Left ventricle myocardium inferior (tissue), 1 donor: ENCODE data around the gene CACFD1. TPM values are rescaled to one million over a fixed set of nuclear protein-coding genes. Genes with fewer than 3 reads are reported as not detected.

Experiments used
- DNase-seq: peaks from one replicate; pipeline ENCODE4 v3.0.0-alpha.2; 2020
- H3K27ac ChIP-seq: fragments of 200-600 bp; replicated peaks from 2 replicates; pipeline ENCODE4 v1.8.0; 2021
- H3K27me3 ChIP-seq: fragments of 200-600 bp; 2 replicates; pipeline ENCODE4 v1.8.0; 2021; ENCODE audit warnings: low read depth
- H3K36me3 ChIP-seq: fragments of 200-600 bp; 2 replicates; pipeline ENCODE4 v1.8.0; 2021
- H3K4me1 ChIP-seq: fragments of 200-600 bp; 2 replicates; pipeline ENCODE4 v1.8.0; 2021
- H3K4me3 ChIP-seq: fragments of 200-600 bp; 2 replicates; pipeline ENCODE4 v1.8.0; 2021; ENCODE audit warnings: mild to moderate bottlenecking, moderate library complexity
- H3K9me3 ChIP-seq: fragments of 200-600 bp; replicated peaks from 2 replicates; pipeline ENCODE4 v1.8.0; 2021
- CTCF ChIP-seq: fragments of 200-600 bp; IDR thresholded peaks from 2 replicates; pipeline ENCODE4 v1.8.0; 2021; ENCODE audit warnings: antibody characterized with exemption, mild to moderate bottlenecking, borderline replicate concordance
- intact Hi-C: fragments of 100-400 bp; cut with micrococcal nuclease; formaldehyde crosslinking; loops from one replicate; pipeline ENCODE4 v1.11.0; 2022
- total RNA-seq: library from RNA; stranded (reverse); fragmentation: NEBNext Ultra II Directional; extraction: Animal tissue kit (Norgen Biotek cat#: 25700); gene quantifications from one replicate; pipeline ENCODE4 v1.2.1, GENCODE V29; 2021
- donor health status: DM: no; HTN: yes; CAD: no; lungs with severe emphysema.

CACFD1 gene
- total RNA-seq, 1 donor from 2014 or later: 11.5 TPM

GRCh38 chr9:133490865-133491655 is 31.3 kb downstream of the CACFD1 start:
- DNase-seq: no peak
- H3K4me1 ChIP-seq: peaks cover 17% of the 10 kb centered on the region
- H3K27me3 ChIP-seq: peaks cover 12% of the 10 kb centered on the region
- H3K4me3 ChIP-seq: no peak overlapping the region
- H3K9me3 ChIP-seq: no peaks in the 10 kb centered on the region
- H3K27ac ChIP-seq: no peak overlapping the region
- no peak for TF ChIP-seq CTCF
- H3K36me3 ChIP-seq: no peaks in the 10 kb centered on the region
- intact Hi-C loops: no loop called here

GRCh38 chr9:133491656-133491925 is 31.8 kb downstream of the CACFD1 start:
- Histone ChIP-seq H3K9me3 (no peaks in the 10 kb centered on the region), H3K27me3 (peaks cover 16% of the 10 kb centered on the region), H3K36me3 (no peaks in the 10 kb centered on the region), H3K27ac (no peak overlapping the region), H3K4me3 (no peak overlapping the region), H3K4me1 (peaks cover 17% of the 10 kb centered on the region)
- no peak for DNase-seq
- intact Hi-C loops: no loop called here
- TF ChIP-seq CTCF: no peak

GRCh38 chr9:133492061-133493021 is 32.6 kb downstream of the CACFD1 start:
- no peak for TF ChIP-seq CTCF
- no peak for DNase-seq
- H3K27me3 ChIP-seq: peaks cover 22% of the 10 kb centered on the region
- H3K27ac ChIP-seq: peak overlapping the region; percentile 58
- no peak overlapping the region for H3K4me3 ChIP-seq
- no peaks in the 10 kb centered on the region for H3K36me3 ChIP-seq
- intact Hi-C loops: no loop called here
- no peaks in the 10 kb centered on the region for H3K9me3 ChIP-seq
- peaks cover 17% of the 10 kb centered on the region for H3K4me1 ChIP-seq

GRCh38 chr9:133493428-133493827 is 33.6 kb downstream of the CACFD1 start:
- Histone ChIP-seq H3K4me1 (peaks cover 18% of the 10 kb centered on the region), H3K27ac (no peak overlapping the region), H3K36me3 (no peaks in the 10 kb centered on the region), H3K27me3 (peaks cover 19% of the 10 kb centered on the region), H3K9me3 (no peaks in the 10 kb centered on the region), H3K4me3 (no peak overlapping the region)
- TF ChIP-seq CTCF: no peak
- intact Hi-C loops: no loop called here
- no peak for DNase-seq

- no peak for TF ChIP-seq CTCF
- intact Hi-C loops: no loop called here
- no peak for DNase-seq
- peaks cover 24% of the 10 kb centered on the region for H3K4me1 ChIP-seq
- no peak overlapping the region for H3K27ac ChIP-seq
- H3K27me3 ChIP-seq: peaks cover 19% of the 10 kb centered on the region
- H3K9me3 ChIP-seq: no peaks in the 10 kb centered on the region
- no peak overlapping the region for H3K4me3 ChIP-seq
- H3K36me3 ChIP-seq: no peaks in the 10 kb centered on the region
These were observed 34.2 kb downstream of the CACFD1 start for GRCh38 chr9:133493845-133494540.
